Subcutaneous adipose tissue (tissue), 4 donors: Measurements from ENCODE around the gene PSMB10. TPM values are rescaled to one million over a fixed set of nuclear protein-coding genes. Genes with fewer than 3 reads are reported as not detected.

Source experiments
- total RNA-seq, 4 donors: library from RNA; depleted of rRNA; stranded (reverse); fragments of >200 nt; gene quantifications; one replicate each; pipeline ENCODE4 v1.1.0, GENCODE V29; 2016
- TF ChIP-seq, protein P1 (sequence below): fragments of 450-650 bp; IDR thresholded peaks from one replicate; pipeline ENCODE4 v1.5.1; 2016; ENCODE audit warnings: low read depth, mild to moderate bottlenecking, control low read depth, antibody characterized with exemption, moderate library complexity

Gene PSMB10
- total RNA-seq, 4 donors from 2014 or later = 10.3 to 45.8 (median 39.9) TPM

DNA sequence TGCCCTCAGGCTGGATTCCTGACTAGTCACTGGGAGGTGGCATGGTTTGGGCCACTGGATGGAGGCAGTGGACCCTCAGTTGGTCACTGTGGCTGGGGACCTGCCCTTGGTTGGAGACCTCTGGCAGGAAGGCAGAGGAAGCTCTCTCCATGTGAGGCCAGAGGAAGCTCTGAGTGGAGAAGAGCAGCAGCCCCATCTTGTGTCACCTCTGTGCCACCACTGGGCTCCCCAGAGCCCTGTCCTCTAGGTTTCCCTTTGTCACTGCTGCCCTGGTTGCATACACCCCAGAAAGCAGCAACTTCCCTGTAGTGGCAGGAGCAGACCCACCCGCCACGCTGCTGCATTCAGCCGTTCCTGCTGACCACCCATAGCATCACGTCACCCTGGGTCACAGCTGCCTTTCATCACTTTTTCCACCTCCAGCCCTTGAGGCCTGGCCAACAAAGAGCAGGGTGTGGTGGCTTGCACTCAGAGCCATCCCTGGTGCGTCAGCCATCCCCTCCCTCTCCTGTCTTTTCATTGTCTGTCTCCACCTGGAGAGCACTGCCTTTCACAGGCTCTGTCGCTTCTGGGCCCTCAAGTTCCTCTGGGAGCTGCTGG lies 16.9 kb downstream of the PSMB10 start:
- TF ChIP-seq, protein P1, sequence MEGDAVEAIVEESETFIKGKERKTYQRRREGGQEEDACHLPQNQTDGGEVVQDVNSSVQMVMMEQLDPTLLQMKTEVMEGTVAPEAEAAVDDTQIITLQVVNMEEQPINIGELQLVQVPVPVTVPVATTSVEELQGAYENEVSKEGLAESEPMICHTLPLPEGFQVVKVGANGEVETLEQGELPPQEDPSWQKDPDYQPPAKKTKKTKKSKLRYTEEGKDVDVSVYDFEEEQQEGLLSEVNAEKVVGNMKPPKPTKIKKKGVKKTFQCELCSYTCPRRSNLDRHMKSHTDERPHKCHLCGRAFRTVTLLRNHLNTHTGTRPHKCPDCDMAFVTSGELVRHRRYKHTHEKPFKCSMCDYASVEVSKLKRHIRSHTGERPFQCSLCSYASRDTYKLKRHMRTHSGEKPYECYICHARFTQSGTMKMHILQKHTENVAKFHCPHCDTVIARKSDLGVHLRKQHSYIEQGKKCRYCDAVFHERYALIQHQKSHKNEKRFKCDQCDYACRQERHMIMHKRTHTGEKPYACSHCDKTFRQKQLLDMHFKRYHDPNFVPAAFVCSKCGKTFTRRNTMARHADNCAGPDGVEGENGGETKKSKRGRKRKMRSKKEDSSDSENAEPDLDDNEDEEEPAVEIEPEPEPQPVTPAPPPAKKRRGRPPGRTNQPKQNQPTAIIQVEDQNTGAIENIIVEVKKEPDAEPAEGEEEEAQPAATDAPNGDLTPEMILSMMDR = no peak

DNA sequence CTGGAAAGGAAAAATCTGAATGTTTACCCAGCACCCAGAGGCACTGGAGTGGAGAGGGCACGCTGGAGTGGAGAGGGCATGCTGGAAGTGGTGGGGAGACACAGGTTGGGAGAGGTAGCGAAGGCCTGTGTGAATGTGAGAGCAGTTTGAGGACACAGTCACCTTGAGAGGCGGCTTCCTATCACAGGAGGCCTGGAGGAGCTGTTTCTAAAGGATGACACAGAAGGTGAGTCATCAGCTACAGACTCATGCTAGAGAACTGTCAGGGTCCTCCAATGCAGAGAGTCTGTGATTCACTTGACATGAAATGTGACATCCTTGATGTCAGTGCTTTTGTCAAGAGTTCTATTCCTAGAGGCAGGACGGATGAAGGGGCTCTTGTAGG lies 18.8 kb downstream of the PSMB10 start:
- TF ChIP-seq, protein P1 = no peak

DNA sequence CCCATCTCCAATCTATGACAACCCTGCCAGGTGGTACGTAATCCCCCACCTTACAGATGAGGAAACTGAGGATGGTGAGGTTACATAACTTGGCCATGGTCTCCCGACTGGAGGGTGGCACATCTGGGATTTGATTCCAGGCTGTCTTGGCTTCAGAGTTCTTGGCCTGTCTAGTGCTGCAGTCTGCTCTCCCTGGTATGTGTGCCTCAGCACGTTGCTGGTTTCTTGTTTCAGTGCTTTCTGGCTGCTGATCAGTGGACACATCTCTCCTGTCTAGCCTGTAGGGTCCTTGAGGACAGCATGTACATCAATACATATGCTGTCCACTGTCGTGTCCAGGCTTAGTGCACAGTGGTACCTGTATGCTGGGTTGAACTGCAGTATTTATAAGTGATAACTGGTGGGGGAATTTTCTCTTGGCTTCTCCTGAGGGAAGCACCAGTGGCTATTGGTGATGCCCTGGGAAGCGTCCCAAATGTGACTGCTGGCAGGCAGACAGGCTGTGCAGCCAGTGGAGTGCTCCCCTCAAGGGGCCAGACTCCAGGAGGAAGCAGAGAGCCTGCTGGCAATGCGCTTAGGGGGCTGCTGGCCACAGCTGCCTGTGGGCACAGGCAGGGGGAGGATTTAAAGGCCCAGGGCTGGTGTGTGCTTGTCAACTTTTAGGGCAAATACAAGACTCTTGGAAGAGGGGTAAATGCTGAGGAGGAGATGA lies 19.4 kb downstream of the PSMB10 start:
- TF ChIP-seq, protein P1 = no peak

DNA sequence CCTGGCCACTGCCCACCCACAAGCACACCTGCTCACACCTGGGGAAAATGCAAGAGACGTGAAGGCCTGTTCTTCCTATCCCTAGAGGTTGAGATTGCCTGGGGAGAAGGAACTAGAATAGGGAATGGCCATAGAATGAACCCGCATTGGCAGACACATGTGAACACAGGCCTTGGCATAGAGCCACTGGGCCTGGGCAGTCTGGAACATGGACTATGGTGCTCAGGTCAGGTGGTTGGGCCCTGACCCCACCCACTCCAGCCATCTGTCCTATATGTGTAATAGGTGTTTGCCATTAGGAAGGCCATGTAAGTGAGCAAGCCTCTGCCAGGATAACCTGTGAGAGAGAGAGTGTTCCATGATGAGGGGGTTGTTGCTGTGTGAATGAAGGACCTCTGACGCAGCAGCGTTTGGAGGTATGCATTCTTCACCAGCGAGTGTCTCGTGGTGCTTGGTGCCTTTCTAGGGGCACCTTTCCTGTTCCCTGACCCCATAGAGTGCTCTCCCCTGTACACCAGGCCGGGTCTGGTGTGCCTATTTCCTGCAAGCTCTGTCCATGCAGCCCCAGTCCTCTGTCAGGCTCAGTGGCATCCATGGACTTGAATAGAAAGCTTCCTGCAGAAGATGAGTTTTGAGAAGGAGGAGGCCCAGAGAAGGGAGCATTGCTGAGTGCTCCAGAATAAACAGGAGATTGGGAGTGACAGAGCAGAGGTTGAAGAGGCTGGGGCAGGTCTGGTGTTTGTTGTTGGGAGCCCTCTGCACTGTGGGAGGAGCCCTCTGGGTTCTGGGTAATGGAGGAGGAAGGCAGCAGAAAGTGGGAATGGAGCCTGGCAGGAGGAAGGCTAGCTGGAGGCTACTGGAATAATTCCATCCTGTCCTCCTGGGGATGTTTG lies 20.6 kb downstream of the PSMB10 start:
- TF ChIP-seq, protein P1 = no peak

DNA sequence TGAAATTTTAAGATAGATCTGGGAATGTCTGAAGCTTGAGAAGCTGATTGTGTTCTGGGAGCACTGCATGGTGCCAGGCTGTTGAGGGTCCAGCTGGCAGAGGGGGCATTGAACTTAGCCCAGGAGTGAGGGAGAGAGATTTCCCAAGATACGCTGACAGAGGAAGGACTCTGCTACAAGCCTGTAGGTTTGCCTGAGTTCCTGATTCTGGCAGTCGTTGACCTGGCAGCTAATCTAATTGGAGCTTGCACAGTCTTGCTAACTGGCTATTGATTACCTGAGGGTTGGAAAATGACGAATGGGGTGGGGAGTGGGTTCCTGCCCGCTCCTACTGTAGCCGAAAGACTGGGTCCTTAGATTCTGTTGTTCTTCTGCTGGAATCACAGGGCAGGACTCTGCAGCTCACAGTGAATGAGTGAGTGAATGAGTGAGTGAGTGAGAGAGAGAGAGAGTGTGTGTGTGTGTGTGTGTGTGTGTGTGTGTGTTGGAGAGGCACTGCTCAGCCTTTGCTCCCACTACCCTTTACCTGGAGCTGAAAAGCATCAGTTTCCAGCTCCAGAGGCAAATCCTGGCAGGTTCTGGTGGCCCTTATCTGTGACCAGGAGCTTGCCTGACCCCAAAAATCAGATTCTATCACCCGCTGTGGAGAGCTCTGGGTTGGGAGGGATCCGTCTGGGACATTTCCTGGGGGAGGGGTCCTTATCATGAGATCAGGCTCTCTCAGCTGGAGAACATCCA lies 21.7 kb downstream of the PSMB10 start:
- TF ChIP-seq, protein P1 = no peak

DNA sequence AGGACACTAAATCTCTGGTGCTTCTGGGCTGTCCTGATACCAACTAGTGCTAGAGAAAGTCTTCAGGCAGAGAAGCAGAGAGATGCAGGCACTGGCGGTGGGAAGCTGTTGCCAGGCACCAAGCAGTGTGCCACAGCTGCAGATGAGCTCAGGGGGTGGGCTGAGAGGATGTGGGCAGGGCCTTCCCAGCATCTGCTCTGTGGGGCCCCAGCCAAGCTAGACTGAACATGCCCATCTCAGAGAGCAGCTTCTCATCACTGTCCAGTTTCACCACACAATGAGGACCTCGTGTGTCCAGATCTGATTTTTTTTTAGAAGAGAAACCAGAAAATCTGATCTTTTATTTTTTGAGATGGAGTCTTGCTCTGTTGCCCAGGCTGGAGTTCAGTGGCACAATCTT lies 26.5 kb downstream of the PSMB10 start:
- TF ChIP-seq, protein P1 = no peak
